ENCODE measurements around the gene SERPING1. TPM values are rescaled to one million over a fixed set of nuclear protein-coding genes. Genes with fewer than 3 reads are reported as not detected.

The SERPING1 gene
- total and polyA plus RNA-seq, 2 of the 13 experiments (the other 11 are each of a cell fraction or from before 2014, with no cell fraction given), result 2.0 to 10.4 TPM

- in situ Hi-C loops (cut with HindIII; ENCODE audit: extremely low pct_ligation_motif_present, low pct_unique_long_range_greater_than_20kb), result loop anchor here (5.0 to 10.0 kb wide), 3 partner anchors 76 to 949 kb away; no protein-coding TSS in a partner anchor
- ChIA-PET CTCF (ENCODE audit: low intra/inter-chr PET ratio, low total read pairs) (interaction anchor here (4.5 kb wide), 1 partner anchor 76 kb away, joined by 79 read pairs; no protein-coding TSS in a partner anchor), POLR2A (no interaction called here)
- 4% methylated on average over 4 of the region's 4 CpGs for WGBS (ENCODE audit: low lambda C conversion rate)
- Histone ChIP-seq H3K9ac (ENCODE audit: insufficient read depth, low read depth, low read length) (peak overlapping the region; percentile 25), H2AFZ (ENCODE audit: low read length) (peak overlapping the region; percentile 88), H3K4me3 (replicated peaks in 1 of 3; ENCODE audit: insufficient read depth in 1 of 3, low read depth in 2 of 3, low read length in 3 of 3) (peak overlapping the region; percentile 82 to 98 (median 84)), H3K4me2 (ENCODE audit: low read depth, low read length) (peak overlapping the region; percentile 98), H3K36me3 (replicated peaks in 1 of 2; ENCODE audit: control insufficient read depth in 1 of 2, insufficient read depth in 2 of 2, low read length in 2 of 2) (no peaks in the 10 kb centered on the region), H3K9me3 (ENCODE audit: low read length) (no peaks in the 10 kb centered on the region), H3K27me3 (ENCODE audit: control insufficient read depth in 1 of 2, insufficient read depth in 2 of 2, low read length in 2 of 2) (no peaks in the 10 kb centered on the region; a peak in 1 of 5 replicates), H3K79me2 (ENCODE audit: insufficient read depth, low read length) (no peaks in the 10 kb centered on the region), H3K27ac (ENCODE audit: extremely low read length, insufficient read depth, low read length) (peak overlapping the region; percentile 40), H4K20me1 (ENCODE audit: insufficient read depth, low read length) (no peaks in the 10 kb centered on the region), H3K4me1 (ENCODE audit: insufficient read depth, low read length) (peaks cover 24% of the 10 kb centered on the region)
- intact Hi-C loops (cut with micrococcal nuclease; ENCODE audit: unreplicated experiment), result no loop called here
- BruUV-seq (replicated peaks), result no TSS peak
- peak; percentile 52 for ATAC-seq
- FAIRE-seq, result peak; percentile 76
- DNase-seq (ENCODE audit: low spot score), result peak; percentile 46
- TF ChIP-seq ZFY (CRISPR knock-in tag; IDR thresholded peaks at IDR 0.05), result 0 out of 2 replicates have a peak, but pooled peaks have one; percentile 10
- TF ChIP-seq, protein P1, sequence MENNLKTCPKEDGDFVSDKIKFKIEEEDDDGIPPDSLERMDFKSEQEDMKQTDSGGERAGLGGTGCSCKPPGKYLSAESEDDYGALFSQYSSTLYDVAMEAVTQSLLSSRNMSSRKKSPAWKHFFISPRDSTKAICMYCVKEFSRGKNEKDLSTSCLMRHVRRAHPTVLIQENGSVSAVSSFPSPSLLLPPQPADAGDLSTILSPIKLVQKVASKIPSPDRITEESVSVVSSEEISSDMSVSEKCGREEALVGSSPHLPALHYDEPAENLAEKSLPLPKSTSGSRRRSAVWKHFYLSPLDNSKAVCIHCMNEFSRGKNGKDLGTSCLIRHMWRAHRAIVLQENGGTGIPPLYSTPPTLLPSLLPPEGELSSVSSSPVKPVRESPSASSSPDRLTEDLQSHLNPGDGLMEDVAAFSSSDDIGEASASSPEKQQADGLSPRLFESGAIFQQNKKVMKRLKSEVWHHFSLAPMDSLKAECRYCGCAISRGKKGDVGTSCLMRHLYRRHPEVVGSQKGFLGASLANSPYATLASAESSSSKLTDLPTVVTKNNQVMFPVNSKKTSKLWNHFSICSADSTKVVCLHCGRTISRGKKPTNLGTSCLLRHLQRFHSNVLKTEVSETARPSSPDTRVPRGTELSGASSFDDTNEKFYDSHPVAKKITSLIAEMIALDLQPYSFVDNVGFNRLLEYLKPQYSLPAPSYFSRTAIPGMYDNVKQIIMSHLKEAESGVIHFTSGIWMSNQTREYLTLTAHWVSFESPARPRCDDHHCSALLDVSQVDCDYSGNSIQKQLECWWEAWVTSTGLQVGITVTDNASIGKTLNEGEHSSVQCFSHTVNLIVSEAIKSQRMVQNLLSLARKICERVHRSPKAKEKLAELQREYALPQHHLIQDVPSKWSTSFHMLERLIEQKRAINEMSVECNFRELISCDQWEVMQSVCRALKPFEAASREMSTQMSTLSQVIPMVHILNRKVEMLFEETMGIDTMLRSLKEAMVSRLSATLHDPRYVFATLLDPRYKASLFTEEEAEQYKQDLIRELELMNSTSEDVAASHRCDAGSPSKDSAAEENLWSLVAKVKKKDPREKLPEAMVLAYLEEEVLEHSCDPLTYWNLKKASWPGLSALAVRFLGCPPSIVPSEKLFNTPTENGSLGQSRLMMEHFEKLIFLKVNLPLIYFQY (CRISPR knock-in tag; IDR thresholded peaks at IDR 0.05; ENCODE audit: borderline replicate concordance), result no peak
- no peak for TF ChIP-seq NR3C1 (CRISPR knock-in tag; IDR thresholded peaks at IDR 0.05)
- TF ChIP-seq, protein P2, sequence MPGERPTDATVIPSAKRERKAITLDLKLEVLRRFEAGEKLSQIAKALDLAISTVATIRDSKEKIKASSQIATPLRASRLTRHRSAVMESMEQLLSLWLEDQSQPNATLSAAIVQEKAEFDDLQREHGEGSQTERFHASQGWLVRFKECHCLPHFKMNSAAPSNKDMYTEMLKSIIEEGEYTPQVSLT (CRISPR knock-in tag; IDR thresholded peaks at IDR 0.05; ENCODE audit: borderline replicate concordance, low read depth), result 0 out of 2 replicates have a peak, but pooled peaks have one; percentile 40
- 0 out of 2 replicates have a peak, but pooled peaks have one; percentile 13 for TF ChIP-seq TAF1 (CRISPR knock-in tag; IDR thresholded peaks at IDR 0.05)
- no peak for TF ChIP-seq ZNF496 (CRISPR knock-in tag; IDR thresholded peaks at IDR 0.05; ENCODE audit: insufficient replicate concordance)
- TF ChIP-seq GABPA (IDR thresholded peaks at IDR 0.05; ENCODE audit: low read depth, low read length), result no peak
- no peak for TF ChIP-seq GABPA (CRISPR knock-in tag; IDR thresholded peaks at IDR 0.05; ENCODE audit: low read depth)
- peak; percentile 57; the same call in 1 of the 2 replicates for TF ChIP-seq KAT8 (CRISPR knock-in tag; IDR thresholded peaks at IDR 0.05)
- TF ChIP-seq, protein P3, sequence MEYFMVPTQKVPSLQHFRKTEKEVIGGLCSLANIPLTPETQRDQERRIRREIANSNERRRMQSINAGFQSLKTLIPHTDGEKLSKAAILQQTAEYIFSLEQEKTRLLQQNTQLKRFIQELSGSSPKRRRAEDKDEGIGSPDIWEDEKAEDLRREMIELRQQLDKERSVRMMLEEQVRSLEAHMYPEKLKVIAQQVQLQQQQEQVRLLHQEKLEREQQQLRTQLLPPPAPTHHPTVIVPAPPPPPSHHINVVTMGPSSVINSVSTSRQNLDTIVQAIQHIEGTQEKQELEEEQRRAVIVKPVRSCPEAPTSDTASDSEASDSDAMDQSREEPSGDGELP (IDR thresholded peaks at IDR 0.05; ENCODE audit: borderline replicate concordance, low read depth), result peak; percentile 41; the same call in 1 of the 2 replicates
- TF ChIP-seq TFE3 (CRISPR knock-in tag; IDR thresholded peaks at IDR 0.05), result 0 out of 2 replicates have a peak, but pooled peaks have one; percentile 34
- TF ChIP-seq ZNF317 (CRISPR knock-in tag; IDR thresholded peaks at IDR 0.05), result 0 out of 2 replicates have a peak, but pooled peaks have one; percentile 51
- peak; percentile 74 for TF ChIP-seq SAP130 (CRISPR knock-in tag; IDR thresholded peaks at IDR 0.05; ENCODE audit: low read depth)
These were observed 31.2 kb upstream of the SERPING1 start for GRCh38 chr11:57566005-57566904.
